22Rv1 (cell line): ENCODE results near the gene ZNF800.

Experiments used
- CTCF ChIP-seq: fragments of 450-650 bp; IDR thresholded peaks from 2 replicates; pipeline ENCODE4 v1.5.1; 2017; ENCODE audit warnings: mild to moderate bottlenecking
- ZFX ChIP-seq: fragments of 450-650 bp; IDR thresholded peaks from 2 replicates; pipeline ENCODE4 v1.6.1; 2017; ENCODE audit warnings: antibody characterized with exemption, borderline replicate concordance

DNA sequence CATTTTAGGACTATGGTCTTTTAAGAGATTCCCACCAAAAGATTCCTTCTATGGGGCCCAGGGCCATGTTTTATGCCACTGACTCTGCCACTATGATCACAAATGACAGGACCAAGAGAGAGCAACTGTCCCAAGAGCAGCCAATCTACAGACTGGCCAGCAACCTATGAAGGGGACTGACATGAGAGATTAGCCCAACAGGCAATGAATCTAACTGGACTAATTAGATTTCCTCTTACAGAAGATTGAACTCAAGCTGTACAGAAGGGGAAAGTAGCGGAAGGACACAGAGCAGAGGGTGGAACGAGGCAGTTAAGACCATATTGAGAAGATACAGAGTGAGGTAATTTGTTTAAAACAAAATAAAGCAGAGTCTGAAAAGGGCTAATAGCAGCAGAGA lies 25.8 kb downstream of the ZNF800 start:
- TF ChIP-seq CTCF = no peak
- no peak for TF ChIP-seq ZFX
